LNCAP (cell line): ENCODE measurements around the gene STARD5.

Source experiments
- TF ChIP-seq, protein P1 (sequence below): fragments of 450-650 bp; IDR thresholded peaks from 2 replicates; pipeline ENCODE4 v1.5.1; 2017; ENCODE audit warnings: mild to moderate bottlenecking

STARD5 gene

DNA sequence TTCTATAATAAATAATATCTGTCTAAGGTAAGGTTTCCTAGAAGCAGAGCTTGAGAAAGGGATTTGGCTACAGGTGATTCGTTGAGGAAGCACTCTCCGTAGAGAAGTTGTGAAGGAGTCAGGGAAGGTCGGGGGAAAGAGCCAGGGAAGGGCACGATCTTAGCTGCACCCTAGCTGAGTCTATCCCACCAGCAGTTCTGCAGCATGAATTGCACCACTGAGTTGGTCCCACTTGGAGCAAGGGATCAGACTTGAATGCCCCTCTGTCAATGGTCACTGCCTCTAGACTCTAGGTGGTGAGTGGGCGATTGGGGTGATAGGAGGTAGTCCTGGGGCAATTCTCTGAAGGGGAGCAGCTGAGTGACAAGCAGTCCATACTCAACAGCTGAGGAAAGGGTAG, 36.5 kb upstream of the STARD5 start:
- TF ChIP-seq, protein P1, sequence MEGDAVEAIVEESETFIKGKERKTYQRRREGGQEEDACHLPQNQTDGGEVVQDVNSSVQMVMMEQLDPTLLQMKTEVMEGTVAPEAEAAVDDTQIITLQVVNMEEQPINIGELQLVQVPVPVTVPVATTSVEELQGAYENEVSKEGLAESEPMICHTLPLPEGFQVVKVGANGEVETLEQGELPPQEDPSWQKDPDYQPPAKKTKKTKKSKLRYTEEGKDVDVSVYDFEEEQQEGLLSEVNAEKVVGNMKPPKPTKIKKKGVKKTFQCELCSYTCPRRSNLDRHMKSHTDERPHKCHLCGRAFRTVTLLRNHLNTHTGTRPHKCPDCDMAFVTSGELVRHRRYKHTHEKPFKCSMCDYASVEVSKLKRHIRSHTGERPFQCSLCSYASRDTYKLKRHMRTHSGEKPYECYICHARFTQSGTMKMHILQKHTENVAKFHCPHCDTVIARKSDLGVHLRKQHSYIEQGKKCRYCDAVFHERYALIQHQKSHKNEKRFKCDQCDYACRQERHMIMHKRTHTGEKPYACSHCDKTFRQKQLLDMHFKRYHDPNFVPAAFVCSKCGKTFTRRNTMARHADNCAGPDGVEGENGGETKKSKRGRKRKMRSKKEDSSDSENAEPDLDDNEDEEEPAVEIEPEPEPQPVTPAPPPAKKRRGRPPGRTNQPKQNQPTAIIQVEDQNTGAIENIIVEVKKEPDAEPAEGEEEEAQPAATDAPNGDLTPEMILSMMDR: no peak

DNA sequence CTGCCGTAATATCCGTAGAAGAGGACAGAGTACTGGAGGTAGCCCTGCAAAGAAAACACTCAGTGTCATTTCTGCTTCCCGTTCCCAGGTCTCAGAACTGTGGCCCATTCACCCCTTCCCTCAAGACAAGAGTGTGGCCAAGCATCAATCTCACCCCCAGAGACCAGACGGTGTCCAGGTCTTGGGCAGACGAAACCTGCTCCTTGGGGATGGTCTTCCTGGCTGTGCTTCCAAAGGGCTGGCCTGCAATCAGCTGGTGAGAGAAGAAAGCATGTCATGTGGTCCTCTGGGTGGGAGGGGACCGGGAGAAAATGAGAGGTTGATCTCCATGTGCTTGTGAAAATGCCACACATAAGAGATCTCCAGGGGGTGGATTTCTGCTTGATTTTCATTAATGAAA, 34.3 kb upstream of the STARD5 start:
- TF ChIP-seq, protein P1: no peak

GRCh38 chr15:81357180-81357686, 33.3 kb upstream of the STARD5 start:
- TF ChIP-seq, protein P1: no peak

- TF ChIP-seq, protein P1: no peak
Measured at GRCh38 chr15:81356252-81356651, 32.3 kb upstream of the STARD5 start.

DNA sequence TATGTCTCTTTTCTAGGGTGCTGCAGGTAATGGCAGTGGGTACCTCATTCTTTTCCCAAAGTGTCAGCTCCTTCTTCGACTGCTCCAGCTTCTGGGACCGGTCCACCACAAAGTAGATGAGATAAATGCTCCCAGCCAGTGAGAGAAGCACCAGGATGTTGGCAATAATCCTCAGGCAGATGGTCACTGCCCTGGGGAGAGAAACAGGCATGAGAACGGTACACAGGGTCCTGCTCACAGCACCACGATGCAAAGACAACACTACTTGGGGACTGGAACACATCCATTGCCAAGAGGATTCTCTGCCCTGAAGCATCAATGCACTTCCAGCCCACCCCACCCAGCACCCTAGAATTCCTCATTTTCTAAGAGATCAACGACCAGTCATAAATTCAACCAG, 27.7 kb upstream of the STARD5 start:
- TF ChIP-seq, protein P1: no peak

- TF ChIP-seq, protein P1: no peak
Measured at GRCh38 chr15:81349271-81349670, 25.3 kb upstream of the STARD5 start.

DNA sequence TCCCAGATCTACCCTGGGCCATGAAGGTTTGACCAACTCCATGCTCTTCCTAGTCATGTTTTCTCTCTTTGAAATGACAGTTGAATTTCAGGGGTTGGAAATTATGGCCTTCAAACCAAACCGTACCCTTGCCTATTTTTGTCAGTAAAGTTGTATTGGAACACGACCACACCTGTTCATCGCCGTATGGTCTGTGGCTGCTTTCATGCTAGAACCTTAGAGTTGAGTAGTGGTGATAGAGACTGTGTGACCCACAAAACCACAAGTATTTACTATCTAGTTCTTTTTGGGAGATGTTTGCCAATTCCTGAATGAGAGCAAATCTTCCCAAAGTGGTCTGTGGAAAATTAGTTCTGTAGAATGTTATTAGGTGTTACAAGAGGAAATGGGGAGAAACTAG, 24.0 kb upstream of the STARD5 start:
- TF ChIP-seq, protein P1: no peak

DNA sequence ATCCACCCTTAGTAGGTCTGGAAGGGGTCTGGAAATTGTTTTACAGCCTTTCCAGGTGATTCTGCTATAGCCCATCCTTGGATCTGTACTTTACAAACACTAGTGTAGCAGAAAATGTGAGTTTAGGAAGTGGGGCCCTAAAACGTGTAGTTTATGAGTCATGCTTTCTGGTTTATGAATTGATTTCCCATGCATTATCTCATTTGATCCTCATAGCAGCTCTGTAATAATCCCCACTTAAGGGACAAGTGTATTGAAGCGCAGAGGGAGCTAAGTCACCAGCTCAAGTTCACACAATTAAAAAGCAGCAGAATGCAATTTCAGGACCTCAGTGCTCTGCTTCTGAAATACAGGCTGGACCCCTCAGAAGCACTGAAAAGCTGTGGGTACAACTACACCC, 22.7 kb upstream of the STARD5 start:
- TF ChIP-seq, protein P1: no peak
